NCI-H1105 treated with DMSO at 0.1 percent for 48 hours (cell line): ENCODE data around the gene ASB13.

Source experiments
- DNase-seq: peaks from one replicate; lab custom pipeline; 2025; lab: John Stamatoyannopoulos, UW

ASB13 gene, protein sequence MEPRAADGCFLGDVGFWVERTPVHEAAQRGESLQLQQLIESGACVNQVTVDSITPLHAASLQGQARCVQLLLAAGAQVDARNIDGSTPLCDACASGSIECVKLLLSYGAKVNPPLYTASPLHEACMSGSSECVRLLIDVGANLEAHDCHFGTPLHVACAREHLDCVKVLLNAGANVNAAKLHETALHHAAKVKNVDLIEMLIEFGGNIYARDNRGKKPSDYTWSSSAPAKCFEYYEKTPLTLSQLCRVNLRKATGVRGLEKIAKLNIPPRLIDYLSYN

DNA sequence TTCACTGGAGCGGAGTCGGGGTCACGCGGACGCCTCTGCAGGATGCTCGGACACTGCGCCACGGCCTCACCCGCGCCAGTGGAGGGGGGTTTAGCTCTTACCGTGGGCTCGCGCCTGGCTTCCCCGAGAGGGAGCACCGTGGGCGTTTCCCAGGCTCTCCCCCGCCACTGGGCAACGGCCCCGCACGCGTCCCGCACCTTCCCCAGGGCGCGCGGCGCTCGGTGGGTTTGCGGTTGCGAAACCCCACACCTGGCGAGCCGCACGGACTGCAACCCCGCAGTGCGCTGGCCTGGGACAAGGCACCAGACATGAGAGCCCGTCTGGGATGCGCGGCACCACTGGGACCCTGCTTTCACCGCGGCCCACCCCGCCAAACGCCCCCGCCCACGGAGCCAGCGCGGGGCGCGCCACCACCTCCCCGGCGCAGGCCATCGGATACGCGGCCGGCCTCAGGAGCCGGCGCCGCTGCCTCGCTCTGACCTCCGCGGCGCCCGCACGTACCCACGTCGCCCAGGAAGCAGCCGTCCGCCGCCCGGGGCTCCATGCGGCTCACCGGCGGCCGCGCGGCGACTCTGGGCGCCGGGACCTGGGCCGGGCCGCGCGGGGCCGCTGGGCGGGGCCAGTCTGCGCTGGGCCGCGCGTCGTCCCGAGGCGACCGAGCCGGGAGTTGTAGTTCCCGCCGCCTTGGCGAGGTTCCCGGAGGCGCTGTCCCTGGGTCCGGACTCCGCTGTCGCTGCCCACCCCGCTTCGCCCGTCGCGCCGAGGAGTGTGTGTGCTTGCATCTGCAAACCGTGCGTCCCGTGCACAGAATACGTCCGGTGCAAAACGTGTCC is at the start of gene ASB13:
Gene ASB13, minus strand, starts transcription at position 588 of the 833 bp plus-strand sequence. Its CDS starts 44 bp downstream, at position 544.
- peak; percentile 10 for DNase-seq

DNA sequence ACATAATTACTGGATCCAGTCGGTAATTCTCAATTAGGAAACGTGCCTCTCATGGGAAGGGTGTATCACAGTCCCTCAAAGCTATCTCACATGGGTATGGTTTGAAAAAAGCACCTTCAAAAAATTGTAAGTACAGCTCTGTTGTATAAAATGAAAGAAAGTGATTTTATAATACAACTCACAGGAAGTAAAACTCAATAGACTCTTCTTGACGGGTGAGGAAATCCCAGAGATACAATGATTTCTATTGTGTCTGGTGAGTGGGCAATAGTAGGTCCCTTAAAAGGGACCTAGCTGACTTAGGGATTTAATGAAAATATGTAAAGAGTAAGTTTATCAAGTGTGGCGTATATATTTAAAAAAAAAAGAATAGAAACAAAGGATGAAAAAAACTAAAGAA is 45.2 kb upstream of the ASB13 start:
- DNase-seq, result no peak

GRCh38 chr10:5710859-5711258 is 44.5 kb upstream of the ASB13 start:
- no peak for DNase-seq

DNA sequence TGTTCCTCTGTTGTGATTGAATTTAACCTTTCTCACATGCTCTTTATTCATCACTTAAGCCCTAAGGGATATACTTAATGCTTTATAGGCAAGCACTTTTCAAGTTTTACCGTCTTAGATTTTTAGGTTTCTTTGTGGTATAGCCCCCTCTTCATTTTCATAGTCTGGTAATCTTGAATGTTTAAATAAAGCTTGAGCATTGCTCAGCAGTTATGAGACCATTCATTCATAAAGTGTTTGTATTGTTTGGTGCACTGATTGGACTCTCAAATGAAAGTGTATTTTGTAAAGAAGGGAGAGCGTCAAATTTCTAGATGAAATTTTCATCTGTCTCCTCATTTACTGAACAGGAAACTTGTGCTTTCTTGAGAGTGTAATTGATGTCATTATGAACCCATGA is 43.5 kb upstream of the ASB13 start:
- DNase-seq, result no peak

DNA sequence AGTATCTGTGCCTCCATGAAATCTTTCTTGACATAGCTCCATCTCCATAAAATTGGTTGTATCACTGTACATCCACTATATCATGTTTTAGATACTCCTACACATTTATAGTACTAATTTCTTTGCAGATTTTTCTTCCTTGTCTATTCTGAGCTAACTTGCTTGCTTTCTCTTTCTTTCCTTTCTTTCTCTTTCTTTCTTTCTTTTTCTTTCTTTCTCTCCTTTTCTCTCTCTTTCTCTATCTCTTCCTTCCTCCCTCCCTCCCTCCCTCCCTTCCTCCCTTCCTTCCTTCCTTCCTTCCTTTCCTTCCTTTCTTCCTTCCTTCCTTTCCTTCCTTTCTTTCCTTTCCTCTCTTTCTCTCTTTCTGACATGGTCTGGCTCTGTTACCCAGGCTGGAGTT is 42.0 kb upstream of the ASB13 start:
- DNase-seq, result no peak

DNA sequence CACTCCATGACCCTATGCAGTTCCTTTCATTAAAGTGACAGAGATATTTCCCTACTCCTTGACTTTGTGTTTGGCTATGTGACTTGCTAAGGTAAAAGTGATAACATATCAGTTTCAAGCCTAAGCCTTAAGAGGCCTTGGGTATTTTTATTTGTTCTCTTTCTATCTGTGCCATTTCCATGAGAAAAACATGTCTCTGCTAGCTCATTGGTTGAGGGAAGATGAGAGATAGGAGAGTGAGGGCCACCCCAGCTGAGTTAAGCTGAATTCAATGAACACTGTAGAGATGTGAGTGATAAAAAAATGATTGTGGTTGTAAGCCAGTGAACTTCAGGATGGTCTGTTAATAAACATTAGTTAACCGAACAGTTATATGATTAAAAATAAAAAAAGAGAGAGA is 31.7 kb upstream of the ASB13 start:
- no peak for DNase-seq

DNA sequence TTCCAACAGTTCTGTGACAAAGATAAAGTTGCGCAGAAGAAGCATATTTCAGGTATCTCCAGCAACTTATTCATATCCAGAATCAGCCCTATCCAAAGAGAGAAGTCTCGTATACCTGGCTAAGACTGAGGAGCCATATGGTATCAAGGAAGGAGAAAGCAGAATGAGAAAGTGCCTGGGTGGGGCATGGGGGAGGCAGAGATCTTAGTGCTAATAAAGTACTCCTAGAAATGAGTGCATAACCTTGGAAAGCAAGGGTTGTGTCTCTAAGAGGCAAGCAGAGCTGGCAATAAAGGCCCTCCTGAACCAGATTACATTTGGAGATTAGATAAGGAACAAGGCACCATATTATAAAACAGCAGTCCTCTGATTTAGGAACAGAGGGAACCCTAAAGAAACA is 30.9 kb upstream of the ASB13 start:
- no peak for DNase-seq

DNA sequence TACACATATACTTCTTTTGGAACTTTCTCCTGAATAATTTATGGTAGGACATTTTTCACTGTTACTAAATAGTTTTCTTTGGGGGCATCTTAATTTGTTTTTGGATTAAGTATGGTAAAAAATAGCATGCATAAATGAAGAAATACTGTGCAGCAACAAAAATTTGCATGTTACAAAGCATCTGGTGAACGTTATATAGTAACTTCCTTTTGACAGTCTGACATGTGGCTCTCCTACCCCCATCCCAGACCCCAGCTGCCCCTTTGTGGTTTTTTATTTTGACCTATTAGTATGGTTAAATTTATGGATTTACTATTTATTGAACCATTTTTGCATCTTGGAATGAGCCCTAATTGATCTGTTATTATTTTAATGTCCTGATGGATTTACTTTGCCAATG is 28.2 kb upstream of the ASB13 start:
- no peak for DNase-seq

- no peak for DNase-seq
These were observed 26.3 kb upstream of the ASB13 start for GRCh38 chr10:5692461-5693358.

DNA sequence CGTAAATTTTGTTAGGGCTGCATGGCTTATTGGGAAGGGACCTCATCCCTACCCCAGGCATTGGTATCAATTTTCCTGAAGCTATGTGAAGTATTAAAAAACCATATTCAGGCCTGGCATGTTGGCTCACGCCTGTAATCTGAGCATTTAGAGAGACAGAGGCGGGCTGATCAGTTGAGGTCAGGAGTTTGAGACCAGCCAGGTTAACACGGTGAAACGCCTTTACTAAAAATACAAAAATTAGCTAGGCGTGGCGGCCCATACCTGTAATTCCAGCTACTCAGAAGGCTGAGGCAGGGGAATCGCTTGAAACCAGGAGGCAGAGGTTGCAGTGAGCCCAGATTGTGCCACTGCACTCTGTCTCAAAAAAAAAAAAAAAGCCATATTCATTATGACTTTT is 25.4 kb upstream of the ASB13 start:
- no peak for DNase-seq

DNA sequence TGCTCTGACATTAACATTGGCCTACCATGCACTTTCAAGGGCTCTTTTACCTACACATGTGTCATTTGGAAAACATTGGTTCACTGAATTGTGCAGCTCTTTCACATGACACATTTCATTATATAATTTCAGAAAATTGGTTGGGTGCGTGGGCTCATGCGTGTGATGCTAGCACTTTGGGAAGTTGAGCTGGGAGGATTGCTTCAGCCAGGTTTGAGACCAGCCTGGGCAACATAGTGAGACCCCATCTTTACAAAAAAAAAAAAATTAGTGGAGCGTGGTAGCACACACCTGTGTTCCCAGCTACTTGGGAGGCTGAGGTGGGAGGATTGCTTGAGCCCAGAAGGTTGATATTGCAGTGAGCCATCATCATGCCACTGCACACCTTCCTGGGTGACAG is 22.2 kb upstream of the ASB13 start:
- DNase-seq, result no peak

DNA sequence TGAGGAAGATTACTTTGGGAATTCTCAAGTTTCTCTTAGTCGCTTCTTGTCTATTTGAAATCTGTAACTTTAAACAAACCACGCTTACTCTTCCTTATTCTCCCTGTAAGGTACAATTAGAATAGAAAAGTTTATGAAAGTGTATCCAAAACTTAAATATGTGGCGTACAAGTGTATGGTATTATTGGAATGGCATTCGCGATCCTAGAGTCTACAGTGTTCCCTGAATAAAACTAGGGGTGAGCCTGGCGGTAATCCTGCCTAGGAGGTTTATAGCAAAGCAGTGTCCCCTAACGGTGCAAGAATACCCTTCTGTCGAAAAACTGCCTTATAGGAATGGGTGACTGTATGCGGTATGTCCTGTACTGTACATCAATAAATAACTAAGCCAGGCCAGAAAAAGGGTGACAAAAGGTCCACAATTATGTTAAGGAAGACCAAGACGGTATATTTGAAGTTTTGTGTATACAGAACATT is 19.4 kb upstream of the ASB13 start:
- DNase-seq, result no peak

GRCh38 chr10:5684971-5685763 is 18.8 kb upstream of the ASB13 start:
- DNase-seq, result peak; percentile 44

DNA sequence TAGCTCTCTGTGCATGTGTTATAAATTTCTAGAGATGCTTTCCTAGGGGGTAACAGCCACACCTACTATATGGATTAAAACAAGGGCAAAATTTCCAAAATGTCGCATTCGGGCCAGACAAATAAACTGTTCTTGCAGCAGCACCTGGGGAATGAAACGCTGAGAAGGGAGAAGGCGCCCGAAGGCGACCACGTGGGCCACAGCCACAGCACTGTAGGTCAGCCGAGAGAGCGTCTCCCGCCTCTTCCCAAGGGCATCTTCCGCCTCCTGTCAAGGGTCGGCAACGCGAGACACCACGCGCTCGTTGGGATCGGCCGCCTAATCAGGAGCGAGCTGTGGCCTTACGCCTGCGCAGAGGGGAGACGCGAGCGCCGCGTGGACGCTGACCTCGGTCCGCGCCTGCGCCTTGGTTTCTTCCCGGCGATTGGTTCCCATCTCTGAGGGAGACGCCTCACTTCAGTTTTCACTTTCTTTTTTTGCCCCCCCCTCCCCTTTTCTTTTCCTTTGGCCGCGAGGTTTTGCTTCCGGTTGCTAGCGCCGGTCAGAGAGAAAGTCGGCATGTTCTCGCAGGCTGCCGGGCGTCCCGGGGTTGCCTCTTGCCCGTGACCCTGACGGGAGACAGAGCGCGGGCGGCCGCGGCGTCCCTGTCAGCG is 18.0 kb upstream of the ASB13 start, which contains the start of gene TASOR2:
Gene TASOR2, plus strand, starts transcription at position 521 of the 653 bp plus-strand sequence. CDS start 35,805 bp downstream, outside the sequence.
- peak; percentile 92 for DNase-seq

GRCh38 chr10:5683065-5683464 is 16.7 kb upstream of the ASB13 start:
- DNase-seq, result no peak

DNA sequence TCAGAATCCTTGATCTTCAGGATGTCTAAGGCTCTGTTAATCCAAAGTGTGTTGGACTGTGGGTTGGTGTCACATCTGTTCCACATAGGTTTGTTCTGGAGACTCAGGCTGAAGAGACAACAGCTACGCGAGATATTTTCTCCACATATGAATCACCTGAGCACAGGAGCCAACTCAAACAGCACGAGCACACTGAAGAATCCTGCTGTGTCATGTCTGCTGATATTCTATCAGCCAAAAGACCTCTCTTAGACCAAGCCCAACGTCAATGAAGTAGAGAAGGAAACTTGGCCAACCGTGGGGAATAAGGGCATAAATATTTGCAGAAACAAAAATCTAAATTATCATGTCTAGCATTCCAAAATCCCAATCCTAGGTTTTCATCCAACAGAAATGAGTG is 15.5 kb upstream of the ASB13 start:
- DNase-seq, result no peak

DNA sequence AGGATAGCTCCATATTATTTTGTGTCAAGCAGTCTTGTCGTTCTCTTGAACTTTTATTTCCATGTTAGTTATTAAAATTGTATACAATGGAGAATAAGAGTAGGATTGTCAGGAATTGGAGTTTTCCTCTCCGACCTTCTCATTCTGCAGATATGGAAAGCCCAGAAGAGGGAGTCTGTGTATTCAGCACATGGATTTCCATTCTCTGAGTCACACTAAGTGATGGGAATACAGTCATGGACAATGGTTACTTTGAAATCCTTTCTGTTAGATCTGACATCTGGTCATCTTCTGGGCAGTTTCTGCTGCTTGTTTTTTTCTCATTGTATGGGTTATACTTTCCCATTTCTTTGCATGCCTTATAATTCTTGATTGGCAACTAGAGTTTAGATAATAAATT is 13.2 kb upstream of the ASB13 start:
- DNase-seq, result no peak

- no peak for DNase-seq
These were observed 12.6 kb upstream of the ASB13 start for GRCh38 chr10:5679037-5679435.

GRCh38 chr10:5678397-5679036 is 12.1 kb upstream of the ASB13 start:
- no peak for DNase-seq

DNA sequence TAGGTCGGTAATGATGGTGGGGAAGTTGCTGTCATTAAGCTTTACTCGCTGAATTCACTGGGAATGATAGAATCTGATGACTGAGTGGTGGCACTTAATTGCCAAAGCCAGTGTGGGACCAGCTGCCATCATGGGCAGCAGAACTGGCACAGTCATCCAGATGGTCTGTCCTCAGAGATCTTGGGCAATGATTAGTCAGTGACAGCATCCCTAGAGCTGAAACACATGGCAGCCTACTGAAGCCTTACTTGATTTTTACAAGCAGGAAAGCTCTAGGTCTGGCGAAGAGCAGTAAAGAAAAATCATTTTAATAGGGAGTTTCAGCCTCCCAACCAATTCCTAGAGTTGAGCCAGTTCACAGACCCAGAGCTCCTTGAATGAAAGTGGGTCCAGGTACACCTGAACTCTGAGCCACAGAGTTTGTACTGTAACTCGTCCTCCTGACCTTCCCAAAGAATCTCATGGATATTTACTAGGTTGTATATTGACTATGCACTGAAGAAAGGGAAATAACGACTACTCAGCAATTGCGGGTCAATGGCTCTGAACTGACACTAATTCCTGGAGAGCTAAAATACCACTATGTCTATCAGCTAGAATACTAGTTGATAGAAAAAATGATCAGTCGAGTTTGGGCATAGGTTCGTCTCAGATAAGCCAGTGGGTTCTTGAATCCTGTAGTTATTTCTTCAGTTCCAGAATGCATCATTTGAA is 4.4 kb upstream of the ASB13 start:
- no peak for DNase-seq
